Stimulated activated CD8-positive, alpha-beta memory T cell treated with anti-CD3 and anti-CD28 coated beads, Interleukin-15, amount 100 ng/mL, for 1 hour (primary cell): ENCODE data around the gene ADAMTSL5.
"Not testable (repeated sequence)": the region's sequence is repeated elsewhere in the genome, so short reads cannot be mapped to it uniquely, and the experiment has no call there.

ENCODE experiments used
- DNase-seq: peaks from one replicate; pipeline ENCODE4 v3.0.0-alpha.2; 2020; ENCODE audit warnings: low read depth

The ADAMTSL5 gene, protein sequence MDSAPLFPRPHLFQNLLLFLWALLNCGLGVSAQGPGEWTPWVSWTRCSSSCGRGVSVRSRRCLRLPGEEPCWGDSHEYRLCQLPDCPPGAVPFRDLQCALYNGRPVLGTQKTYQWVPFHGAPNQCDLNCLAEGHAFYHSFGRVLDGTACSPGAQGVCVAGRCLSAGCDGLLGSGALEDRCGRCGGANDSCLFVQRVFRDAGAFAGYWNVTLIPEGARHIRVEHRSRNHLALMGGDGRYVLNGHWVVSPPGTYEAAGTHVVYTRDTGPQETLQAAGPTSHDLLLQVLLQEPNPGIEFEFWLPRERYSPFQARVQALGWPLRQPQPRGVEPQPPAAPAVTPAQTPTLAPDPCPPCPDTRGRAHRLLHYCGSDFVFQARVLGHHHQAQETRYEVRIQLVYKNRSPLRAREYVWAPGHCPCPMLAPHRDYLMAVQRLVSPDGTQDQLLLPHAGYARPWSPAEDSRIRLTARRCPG

DNA sequence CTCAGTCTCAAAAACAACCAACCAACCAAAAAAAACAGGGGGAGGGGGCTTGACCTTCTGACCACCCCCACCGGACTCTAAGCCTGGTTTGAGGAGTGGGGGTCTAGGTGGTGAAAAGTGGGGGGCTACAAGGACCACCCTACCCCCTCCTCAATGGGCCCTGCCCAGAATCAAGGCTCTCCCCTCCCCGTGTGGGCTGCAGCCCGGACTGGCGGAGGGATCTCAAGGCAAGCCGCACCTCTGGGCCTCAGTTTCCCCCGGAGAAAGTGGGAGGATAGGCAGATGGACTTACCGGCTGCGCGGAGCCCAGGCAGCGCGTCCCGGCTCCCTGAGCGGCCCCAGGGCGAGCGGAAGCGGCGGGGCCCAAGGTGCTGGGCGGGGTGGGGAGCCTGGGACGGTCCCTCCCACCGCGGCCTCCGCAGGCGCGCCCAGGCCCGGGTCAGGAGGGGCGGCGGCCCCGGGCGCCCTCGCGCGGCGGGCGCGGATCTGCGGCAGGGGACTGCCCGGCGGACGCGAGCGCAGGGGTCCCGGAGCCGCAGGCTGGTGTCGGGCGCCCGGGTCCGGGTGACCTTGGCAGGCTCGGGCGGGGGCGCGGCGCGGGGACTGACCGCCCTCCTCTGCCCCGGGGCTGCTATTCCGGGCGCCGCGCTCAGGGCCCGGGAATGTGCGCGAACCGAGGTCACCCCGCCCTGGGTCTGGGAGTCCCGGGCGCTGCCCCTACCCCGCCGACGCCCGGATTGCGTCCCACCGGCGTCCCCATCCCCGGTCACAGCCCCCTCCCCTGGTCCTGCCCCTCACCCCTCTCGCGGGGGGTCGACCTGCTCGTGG lies at the start of gene ADAMTSL5:
ADAMTSL5 (minus strand) TSS at position 349 of the 828 bp plus-strand sequence. CDS start 2,076 bp downstream, outside the sequence.
- DNase-seq: no peak

DNA sequence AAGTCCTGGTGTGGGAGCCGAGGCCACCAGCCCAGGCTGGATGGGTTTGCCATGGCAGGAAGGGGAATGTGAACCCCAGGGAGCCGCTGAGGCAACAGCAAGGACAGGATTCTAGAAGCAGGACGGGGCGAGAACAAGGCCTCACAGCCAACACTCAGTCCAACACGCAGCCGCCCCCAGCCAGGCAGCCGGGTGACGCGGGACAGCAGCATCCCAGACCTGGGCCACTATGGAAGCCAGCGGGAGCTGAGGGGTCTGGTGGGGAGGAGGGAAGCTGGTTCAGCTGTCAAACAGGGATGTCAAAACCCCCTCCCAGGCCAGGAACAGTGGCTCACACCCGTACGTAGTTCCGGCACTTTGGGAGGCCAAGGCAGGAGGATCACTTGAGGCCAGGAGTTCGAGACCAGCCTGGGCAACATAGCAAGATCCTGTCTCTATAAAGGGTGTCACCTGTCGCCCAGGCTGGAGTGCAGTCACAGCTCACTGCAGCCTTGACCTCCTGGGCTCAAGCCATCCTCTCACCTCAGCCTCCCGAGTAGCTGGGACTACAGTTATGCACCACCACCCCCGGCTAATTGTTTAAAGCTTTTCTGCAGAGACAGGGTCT lies 48.5 kb upstream of the ADAMTSL5 start:
- DNase-seq: no peak

DNA sequence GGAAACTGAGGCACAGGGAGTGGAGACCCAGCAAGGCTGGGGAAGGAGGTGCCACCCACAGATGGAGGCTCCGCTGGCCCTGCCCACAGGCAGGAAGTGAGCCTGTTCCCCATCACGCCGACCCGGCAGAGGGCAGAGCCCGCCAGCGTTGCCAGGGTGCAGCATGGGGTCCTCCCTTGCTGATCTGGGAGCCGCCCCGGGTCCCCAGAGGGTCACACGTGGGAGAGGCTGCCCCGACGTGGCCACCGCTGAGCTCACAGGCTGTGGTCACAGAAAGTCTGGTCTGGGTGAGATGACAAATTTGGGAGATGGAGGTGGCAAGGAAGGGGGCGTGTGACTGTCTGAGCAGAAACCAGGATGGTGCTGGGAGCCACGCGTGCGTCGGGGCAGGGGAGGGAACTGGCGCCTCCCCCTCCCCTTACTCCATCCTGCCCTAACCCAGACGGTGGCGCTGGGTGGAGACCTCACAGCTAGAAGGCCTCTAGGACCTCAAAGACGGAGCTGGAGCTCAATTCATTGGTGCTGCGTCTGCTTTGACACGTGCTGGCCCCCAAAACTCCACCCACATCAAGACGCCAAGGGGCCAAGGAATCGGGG lies 47.6 kb upstream of the ADAMTSL5 start:
- DNase-seq: no peak

DNA sequence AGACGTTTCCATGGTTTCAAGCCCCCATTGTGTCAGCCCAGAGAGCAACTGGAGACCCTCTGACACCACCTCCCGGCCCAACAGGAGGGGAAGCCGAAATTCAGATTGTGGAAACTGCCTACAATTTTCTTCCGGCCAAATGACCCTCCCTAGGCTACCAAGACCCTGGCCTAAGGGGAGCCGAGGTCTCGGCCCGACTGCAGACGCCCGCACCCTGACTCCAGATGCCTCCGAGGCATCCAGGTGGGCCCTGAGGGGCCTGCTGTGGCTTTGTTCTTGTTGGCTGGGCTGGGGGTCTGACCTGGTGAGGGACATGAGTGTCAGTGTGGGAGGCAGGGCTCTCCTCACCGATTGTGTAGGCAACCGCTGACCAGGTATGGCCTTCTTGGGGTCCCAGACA lies 45.7 kb upstream of the ADAMTSL5 start:
- no peak for DNase-seq

DNA sequence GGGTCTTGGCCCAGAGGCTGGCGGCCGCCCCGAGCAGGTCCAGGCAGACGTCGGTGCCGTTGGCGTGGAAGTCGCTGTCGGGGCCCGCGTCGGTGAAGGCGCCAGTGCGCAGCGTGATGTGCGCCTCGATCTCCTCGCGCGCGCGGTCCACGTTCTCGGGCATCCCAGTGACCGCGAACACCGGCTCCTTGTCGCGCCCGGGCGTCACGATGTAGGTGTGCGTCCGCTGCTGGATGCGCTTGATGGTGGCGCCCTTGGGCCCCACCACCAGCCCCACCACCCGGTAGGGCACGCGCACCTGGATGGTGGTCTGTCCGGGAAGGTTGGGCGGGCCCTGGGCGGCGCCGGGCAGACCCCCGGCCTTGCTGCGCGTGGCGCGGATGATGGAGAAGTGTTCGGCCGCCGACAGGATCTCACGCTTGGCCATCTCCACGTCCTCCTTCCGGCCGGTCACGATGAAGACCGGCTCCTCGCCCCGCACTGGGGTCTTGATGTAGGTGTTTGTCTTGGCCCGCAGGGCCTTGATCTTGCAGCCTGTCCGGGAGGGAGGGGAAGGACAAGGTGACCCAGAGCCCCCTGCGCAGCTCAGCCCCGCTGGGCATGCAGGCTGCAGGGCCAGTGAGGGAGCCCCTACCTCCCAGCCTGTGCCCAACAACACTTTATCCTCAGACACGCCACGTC lies 43.7 kb upstream of the ADAMTSL5 start:
- DNase-seq: no peak

DNA sequence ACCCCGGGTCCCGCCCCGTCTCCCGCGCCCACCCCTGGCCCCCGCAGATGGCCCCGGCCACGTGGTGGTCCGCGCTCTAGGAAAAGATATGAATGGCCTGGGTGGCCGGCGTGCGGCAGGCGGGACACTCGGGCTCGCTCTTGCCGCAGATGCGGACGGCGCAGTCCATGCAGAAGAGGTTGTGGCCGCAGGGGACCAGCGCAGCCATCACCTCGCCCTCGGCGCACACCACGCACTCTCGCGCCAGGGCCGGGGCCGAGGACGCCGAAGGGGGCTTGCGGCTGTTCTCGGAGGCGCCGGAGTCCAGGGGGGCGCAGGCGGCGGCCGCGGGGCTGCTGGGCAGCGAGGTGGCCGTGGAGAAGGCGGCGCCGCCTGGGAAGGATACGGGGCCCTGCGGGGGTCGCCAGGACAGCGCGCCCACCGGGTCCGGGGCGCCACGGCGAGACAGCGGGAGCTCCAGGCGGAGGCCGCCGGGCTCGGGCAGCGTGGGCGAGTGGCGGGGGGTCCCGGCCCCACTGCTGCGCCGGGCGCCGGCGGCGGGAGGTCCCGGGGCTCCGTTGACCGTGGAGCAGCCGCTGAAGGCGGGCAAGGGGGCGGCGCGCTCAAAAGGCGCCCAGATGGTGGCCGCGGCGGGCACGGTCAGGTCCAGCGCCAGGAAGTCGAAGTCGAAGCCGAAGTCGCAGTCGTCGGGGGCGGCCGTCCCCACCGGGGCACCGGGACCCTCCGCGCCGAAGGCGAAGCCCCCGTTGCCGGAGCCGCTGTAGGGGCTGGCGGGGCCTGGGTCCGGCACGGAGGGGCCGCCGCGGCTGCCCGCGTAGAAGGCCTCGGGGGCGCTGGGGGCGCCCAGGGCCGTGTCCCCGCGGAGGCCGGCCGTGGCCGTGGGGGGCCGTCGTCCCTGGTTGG lies 42.9 kb upstream of the ADAMTSL5 start:
- DNase-seq: no peak

DNA sequence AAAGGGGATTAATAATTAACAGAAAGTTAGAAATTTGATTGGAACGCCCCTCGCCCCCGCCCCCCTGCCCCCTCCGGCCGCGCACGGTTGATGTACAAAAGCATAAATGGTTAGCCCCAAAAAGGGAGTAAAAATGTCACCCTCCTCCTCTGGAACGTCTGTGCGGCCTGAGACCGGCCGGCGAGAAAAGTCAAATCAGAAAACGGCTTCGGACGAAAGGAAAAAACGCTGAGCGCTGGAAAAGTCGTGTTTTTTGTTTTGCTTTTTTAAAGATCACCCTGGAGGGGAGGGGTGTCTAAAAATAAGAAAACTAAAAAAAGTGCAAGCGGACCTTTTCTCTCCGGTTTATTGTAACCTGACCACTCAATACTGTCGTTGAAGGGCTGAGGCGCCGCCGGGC lies 42.1 kb upstream of the ADAMTSL5 start:
- DNase-seq: no peak

DNA sequence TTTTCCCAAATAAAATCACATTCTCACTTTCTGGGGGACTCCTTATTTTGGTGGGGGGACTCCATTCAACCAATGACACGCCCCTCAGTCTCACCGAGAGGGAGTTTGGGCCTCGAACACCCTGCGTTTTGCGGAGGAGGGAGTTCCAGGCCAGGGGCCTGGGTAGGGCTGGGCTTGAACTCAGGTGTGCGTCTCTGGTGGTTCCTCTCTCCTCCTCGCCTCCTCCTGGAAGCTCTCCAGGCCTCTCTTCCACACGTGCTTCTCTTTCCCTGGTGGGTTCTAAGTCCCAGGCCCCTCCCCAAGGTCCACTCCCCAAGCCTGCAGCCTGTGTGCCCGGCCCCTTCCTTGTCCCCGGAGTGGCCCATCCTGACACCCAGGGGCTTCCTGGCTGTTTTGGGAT lies 40.6 kb upstream of the ADAMTSL5 start:
- DNase-seq: no peak

DNA sequence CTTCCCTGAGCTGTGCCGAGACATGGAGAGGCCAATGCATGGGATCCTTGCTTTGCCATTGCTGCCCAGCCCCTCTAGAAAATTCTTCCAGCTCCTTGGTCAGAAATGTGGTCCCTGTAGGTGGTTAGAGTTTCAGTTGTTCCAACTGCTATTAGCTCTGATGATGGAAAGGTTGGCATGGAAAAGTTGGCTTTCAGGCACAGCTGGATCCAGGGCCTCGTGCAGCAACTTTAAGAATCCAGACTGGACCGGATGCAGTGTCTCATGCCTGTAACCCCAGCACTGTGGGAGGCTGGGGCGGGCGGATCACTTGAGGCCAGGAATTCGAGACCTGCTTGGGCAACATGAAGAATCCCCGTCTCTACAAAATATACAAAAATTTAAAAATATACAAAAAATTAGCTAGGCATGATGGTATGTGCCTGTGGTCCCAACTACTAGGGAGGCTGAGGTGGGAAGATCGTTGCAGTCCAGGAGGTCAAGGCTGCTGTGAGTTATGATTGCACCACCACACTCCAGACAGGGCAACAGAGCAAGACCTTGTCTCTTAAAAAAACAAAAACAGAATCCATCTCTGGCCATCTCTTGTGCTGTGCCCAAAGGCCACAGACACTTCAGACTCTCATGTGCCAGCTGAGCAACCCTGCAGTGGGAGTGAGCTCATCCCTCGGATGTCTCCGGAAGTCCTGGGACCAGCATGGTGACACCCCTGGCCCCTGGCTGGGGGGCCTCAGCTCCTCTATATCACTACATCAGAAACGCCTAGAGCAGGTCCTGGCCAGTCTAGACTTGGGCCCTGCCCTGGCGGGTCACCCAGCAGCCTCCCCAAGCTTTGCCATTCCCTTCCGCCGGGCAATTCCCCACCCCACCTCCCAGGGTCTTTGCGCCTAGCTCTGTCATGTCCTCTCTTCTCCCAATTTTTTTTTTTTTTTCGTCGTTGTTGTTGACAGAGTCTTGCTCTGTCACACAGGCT lies 38.5 kb upstream of the ADAMTSL5 start:
- no peak for DNase-seq

DNA sequence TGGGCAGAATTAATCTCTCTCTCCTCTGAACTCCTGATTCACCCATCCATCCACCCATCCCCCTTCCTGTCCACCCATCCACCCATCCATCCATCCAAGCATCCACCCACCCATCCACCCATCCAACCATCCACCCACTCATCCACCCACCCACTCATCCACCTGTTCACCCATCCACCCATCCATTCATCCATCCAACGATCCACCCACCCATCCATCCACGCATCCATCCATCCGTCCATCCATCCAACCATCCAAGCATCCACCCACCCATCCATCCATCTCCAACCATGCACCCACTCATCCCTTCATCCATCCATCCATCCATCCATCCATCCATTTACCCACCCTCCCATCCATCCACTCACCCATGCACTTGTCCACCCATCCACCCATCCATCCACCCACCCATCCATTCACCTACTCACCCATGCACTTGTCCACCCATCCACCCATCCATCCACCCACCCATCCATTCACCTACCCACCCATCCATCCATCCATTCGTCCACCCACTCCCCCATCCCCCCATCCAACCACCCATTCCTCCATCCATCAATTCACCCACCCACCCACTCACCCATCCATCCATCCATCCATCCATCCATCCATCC lies 36.6 kb upstream of the ADAMTSL5 start:
- no peak for DNase-seq

DNA sequence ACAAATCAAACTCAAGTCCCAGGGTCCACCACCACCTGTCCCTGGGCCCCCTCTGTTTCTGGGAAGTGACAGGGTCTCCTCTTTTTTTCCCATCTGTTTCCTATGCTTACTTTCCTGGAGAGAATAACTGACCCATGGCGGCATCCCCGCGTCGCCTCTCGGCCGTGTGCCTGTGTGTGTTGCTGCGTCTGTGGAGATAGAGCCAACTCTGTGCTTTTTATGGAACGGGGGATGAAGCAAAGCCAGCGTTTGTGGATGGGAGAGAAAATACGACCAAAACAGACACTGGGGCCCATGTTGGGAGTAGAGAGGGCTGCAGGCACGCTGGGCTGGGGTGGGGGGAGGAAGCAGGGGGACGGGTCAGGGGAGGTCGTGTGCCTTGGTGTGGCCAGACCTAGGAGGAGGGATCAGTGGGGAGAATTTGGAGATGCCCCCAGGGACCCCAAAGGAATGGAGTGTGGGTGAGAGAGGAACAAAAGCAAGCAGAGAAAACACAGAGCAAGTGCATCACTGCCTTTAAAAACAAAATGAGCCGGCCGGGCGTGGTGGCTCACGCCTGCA lies 27.6 kb upstream of the ADAMTSL5 start:
- DNase-seq: no peak

DNA sequence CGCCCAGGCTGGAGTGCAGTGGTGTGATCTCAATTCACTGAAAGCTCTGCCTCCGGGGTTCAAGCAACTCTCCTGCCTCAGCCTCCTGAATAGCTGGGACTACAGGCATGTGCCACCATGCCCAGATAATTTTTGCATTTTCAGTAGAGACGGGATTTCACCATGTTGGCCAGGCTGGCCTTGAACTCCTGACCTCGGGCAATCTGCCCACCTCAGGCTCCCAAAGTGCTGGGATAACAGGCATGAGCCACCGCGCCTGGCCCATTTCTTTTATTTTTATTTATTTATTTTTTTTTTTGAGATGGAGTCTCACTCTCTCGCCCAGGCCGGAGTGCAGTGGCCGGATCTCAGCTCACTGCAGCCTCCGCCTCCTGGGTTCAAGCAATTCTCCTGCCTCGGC lies 26.9 kb upstream of the ADAMTSL5 start:
- DNase-seq: not testable (repeated sequence)

DNA sequence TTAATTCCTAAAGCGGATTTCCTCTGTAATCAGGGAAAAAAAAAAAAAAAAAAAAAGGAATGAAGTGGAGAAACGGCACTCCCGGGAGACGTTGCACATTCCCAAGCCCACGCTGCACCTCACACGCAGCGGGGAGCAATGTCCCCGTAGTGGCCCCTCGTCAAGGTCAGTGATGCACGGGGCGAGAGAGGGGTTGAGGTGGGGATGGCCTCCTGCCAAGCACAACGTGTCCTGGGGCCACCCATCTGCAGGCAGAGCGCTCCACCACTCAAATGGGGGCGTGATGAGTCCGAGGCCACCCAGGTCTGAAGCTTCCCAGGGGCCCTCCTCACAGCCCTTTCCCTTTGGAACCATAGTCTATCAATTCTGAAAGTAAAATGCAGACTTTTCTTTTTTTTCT lies 26.2 kb upstream of the ADAMTSL5 start:
- DNase-seq: no peak

DNA sequence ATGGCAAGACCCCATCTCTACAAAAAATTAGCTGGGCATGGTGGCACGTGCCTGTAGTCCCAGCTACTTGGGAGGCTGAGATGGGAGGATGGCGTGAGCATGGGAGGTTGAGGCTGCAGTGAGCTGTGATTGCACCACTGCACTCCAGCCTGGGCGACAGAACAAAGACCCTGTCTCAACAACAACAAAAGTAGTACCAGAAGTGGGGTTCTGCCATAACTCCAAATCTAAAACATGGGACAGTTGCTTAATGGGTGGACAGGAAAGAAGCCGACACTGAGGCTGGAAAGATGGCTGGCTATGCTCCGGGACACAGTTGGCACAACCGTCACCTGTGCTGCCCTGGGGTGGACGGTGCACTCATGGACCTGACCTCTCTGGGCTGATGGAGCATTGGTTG lies 22.9 kb upstream of the ADAMTSL5 start:
- not testable (repeated sequence) for DNase-seq

DNA sequence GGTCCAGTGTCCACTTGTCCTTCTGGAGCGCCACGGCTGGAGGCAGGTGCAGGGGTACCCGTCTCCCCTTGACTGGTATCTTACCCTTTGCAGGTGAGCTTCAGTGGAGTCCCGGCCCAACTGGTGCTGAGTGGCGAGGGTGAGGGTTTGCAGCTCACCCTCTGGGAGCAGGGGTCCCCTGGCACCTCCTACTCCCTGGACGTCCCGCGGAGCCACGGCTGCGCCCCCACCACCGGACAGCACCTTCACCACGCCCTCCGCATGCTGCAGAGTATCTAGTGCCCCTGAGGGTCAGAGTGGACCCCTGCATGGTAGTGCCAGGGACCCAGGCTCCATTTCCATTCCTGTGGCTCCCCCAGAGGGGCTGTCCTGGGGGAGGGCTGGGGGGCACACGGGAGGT lies 22.2 kb upstream of the ADAMTSL5 start:
- DNase-seq: no peak

DNA sequence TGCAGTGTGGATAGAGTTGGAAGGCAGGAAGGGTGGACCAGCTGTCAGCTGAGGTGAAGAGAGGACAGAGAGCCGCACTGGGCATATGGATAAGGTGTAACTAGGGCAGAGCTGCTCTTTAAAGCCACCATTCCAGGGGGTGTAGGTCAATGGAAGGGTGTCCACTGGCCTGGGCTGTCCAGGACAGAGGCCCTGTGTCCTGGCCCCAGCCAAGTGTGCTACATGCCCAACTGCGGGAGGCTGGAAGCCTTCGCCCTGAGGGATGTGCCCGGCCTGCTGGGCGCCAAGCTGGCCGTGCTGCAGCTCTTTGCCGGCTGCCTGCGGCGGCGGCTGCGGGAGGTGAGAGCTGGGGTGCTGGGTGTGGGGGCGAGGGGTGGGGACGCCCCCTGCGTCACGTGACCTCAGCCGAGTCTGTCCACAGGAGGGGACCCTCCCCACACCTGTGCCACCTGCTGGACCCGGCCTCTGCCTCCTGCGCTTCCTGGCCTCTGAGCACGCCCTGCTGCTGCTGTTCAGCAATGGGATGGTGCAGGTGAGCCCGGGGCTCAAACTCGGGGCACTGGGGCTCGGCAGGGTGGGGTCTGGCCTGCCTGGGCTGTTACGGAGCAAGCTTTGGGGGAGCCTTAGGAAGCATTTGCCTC lies 20.8 kb upstream of the ADAMTSL5 start:
- no peak for DNase-seq

DNA sequence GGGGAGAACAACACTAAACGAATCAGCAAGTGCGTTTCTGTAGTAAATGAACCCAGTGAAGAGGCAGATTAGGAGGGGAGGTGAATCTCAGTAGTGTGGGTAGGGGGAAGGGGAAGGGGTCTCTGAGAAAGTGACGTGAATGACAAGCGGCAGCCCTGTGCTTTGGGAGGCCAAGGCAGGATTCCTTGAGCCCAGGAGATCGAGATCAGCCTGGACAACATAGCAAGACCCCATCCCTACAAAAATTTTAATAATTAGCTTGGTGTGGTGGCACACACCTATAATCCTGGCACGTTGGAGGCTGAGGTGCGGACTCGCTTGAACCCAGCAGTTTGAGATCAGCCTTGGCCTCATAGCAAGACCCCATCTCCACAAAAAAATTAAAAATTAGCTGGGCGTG lies 19.2 kb upstream of the ADAMTSL5 start:
- no peak for DNase-seq

DNA sequence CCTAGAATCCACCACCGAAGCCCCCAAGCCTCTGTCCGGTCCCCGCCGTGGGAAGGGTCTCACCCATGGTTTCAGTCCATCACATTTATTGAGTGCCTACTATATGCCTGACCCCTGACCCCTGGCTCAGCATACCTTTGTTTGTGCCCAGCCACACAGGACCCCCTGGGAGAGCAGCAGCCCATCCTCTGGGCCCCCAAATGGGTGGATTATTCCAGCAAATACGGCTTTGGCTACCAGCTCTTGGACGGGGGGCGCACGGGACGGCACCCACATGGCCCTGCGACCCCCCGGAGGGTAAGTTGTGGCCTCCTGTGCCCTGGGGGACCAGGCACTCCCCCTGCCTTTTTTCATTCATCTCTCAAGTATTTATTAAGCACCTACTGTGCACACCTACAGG lies 18.8 kb upstream of the ADAMTSL5 start:
- no peak for DNase-seq
